GM19238 (cell line): Measurements from ENCODE around the gene MLXIP.

Source experiments
- DNase-seq: peaks from one replicate; pipeline ENCODE4 v3.0.0; 2011; ENCODE audit warnings: low spot score; ENCODE audit not compliant: insufficient read length

The MLXIP gene

DNA sequence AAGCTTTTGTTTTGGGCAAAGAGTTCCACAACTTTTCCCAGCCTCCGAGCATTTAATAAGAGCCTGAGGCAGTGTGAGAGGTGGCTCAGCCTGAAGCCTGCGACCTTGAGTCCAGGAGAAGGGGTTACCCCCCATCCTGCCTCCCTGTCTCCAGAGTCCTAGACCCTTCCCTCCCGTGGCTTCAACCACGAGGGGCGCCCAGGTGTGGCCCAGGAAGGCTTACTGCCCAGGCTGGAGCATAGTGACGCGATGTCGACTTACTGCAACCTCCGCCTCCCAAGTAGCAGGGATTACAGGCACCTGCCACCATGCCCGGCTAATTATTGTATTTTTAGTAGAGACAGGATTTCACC is 105.0 kb downstream of the MLXIP start:
- no peak for DNase-seq

DNA sequence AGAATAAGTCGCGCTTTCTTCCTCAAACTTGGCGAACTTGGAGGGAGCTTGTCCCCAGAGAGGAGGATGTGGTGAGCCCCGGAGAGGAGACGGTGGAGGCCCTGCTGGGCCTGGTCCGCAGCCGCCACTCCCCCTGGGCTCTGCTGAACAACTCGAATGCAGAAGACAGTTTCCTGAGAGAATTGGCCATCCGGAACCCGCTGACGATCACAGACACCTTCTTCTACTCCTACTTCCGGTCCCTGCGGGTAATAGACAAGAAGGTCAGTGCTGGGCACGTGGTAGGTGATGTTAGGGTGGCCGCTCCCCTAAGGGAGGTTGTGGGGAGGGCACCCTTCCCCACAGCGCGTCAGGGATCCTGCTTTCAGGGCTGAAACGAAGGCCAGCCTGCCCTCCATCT is 106.0 kb downstream of the MLXIP start:
- DNase-seq: no peak

DNA sequence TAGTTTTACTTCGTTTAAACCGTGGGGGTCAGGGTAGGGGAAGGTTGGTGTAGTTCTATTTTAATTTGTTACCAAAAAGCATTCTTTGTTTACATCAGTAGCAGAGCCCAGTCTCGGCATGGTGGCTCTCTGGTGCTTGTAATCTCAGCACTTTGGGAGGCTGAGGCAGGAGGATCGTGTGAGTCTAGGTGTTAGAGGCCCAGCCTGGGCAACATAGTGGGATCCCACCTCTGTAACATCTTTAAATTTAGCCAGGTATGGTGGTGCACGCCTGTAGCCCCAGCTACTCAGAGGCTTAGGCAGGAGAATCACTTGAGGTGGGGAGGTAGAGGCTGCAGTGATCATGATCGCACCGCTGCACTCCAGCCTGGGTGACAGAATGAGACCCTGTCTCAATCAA is 106.5 kb downstream of the MLXIP start:
- no peak for DNase-seq

DNA sequence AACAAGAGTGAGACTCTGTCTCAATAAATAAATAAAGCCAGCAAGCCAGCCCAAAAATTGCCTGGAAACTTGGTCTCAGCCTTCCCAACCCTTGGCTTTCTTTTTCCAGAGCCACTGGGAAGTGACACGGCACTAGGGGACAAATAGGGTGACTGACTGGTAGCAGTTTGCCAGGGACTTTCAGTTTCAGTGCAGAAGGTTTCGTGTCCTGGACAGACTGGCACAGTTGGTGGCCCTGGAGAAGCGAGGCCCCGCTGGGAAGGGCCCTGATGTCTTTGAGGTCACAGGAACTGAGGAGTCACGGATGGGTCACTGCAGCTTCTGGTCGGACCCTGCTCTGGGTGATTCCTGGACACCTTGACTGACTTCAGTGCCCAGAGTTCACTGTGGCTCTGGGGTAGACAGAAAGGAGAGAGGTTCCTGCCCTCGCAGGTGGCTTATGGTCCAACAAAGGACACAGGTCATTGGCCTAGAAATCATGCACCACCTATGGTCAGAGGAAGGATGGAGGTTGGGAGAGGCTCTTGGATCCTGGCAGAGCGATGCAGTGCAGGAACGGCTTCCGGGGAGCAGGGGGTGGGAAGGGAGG is 107.0 kb downstream of the MLXIP start:
- DNase-seq: no peak

DNA sequence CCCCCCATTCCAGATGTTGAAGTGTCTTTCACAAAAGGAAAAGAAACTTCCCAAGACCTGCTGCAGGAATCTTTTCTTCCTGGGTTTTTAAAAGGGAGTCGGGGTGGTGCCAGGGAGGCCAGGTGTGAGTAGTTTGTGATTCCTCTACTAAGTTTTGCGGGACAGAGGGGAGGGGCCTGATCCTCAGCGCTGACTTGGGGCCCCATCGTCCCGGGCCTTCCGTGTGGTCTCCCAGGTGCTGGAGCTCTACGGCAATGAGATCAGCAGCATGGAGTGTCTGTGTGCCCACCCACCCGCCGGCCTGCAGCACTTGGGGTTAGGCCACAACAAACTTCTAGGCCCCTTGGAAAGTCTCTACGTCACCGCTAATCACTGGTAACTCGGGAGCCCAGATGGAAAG is 108.9 kb downstream of the MLXIP start:
- no peak for DNase-seq

DNA sequence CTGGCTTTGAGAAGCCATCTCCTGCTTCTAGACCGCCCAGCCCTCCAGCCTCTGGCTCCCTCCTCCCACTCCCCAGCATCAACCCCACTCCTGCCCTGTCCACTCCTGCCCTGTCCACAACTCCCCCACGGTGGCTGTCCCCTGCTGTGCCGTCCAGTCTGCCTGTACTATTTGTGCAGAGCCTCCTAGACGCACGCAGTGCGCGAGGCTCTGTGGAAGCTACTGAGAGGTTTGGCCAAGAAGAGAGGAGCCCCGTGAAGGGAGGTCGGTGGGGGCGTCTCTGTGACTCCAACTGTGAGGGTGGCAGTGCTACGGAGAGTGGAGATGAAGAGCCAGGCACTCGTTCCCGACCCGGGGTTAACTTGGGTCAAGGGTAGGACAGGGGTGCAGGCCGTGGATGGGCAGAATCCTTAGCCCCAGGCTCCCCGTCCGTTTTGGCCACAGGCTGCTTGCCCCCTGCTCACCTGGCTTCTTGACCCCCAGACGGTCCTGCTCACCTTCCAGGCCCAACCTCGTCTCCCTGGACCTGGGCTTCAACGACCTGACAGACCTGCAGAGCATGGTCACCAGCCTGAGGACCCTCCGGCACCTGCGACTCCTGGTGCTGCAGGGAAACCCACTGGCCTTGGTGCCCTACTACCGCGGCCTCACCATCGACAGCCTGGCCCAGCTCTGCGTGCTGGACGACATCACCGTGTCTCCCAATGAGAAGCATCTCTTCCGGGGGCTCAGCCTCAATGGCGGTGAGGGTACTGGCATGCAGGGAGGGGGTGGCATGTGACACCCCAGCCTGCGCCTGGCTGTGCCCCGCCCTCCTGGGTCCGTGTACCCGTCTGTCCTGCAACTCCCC is 111.3 kb downstream of the MLXIP start:
- no peak for DNase-seq

DNA sequence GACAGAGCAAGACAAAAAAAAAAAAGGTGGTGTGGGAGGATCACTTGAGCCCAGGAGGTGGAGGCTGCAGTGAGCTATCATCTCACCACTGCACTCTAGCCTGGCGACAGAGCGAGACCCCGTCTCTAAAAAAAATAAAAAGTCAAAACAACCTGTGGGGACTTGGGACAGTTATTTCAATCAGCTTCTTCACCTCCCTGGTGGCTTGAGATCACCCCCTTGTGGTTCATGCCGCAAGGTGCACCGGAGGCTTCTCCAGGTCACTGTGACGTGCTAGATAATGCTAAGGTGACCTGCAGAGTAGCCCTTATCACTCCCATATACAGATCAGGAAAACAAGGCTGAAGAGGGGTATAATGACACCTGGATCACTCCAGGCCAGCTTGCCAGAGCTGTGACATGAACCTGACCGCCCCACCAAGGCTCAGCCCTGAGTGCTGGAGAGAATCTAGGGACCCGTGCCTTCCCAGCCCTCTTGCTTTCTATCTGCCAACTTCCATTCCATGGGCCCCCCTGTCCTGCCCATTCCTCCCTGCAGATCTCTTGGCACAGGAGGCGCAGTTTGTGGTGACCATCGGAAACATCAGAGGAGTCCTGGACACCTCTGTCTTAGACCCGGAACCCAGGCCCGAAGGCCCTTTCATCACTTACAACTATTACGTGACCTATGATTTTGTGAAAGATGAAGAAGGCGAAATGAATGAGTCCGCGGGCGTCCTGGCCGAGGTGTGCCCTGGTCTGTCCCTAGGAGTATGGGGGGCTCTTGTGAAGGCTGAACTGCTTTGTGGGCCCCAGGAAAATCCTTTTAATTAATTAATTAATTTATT is 112.5 kb downstream of the MLXIP start:
- DNase-seq: peak; percentile 77

DNA sequence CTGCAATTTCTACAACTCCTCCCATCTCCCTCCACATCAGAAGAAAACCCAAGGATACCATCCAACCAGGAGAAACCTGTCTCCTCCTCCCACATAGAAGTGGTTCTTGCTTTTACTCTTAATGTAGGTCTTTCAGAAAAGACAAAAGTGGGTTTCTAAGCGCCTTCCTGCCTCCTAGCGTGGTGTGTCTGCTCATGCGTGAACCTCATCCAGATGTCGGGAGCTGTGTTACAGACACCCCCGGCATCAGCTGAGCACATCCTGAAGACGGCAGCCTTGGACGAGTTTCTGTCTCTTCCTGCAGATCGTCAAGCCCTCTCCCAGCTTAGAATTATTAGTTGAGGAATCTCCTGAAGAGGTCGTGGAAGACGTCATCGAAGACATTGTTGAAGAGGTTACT is 113.9 kb downstream of the MLXIP start:
- DNase-seq: no peak

DNA sequence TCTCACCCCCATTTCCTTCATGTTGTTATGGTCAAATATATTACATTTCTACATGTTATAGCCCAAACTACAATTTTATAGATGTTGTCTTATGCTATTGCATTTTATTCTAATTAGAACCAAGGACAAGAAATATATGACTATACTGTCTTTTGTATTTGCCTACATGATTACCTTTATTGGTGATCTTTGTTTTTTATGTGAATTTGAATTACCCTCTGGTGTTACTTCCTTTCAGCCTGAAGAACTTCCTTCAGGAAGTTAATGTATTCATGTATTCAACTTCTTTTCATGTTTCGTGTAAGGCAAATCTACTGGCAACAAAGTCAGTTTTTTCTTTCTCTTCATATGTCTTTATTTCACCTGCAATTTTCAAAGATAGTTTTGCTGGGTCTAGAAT is 116.2 kb downstream of the MLXIP start:
- no peak for DNase-seq

DNA sequence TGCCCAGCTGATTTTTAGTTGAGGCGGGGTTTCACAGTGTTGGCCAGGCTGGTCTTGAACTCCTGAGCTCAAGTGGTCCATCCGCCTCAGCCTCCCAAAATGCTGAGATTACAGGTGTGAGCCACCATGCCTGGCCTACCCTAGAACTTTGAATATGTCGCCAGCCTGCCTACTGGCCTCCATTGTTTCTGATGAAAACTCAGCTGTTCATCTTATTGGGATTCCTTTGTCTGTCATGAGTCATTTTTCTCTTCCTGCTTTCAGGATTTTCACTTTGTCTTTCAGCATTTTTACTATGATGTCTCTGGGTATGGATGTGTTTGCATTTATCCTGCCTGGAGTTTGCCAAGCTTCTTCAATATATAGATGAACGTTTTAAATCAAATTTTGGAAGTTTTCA is 116.8 kb downstream of the MLXIP start:
- DNase-seq: no peak
